Suppressor macrophage (primary cell): ENCODE results near the gene TNFRSF25.

Source experiments
- DNase-seq, 4 experiments: peaks; one replicate each; pipeline ENCODE4 v3.0.0-alpha.2; 2020 to 2022

TNFRSF25 gene

GRCh38 chr1:6488602-6489382 is 22.8 kb upstream of the TNFRSF25 start:
- DNase-seq = no peak

- no peak for DNase-seq
Observed at GRCh38 chr1:6487804-6488484, 22.0 kb upstream of the TNFRSF25 start.

- peak; percentile 88 to 96 (median 92) for DNase-seq
Observed at GRCh38 chr1:6486433-6487011, 20.5 kb upstream of the TNFRSF25 start.

- DNase-seq = no peak
Observed at GRCh38 chr1:6485168-6486101, 19.5 kb upstream of the TNFRSF25 start.

- no peak for DNase-seq
Observed at GRCh38 chr1:6484826-6485167, 18.8 kb upstream of the TNFRSF25 start.

GRCh38 chr1:6483761-6484117 is 17.8 kb upstream of the TNFRSF25 start:
- DNase-seq = no peak

GRCh38 chr1:6483017-6483760 is 17.2 kb upstream of the TNFRSF25 start:
- DNase-seq = no peak

GRCh38 chr1:6481820-6482219 is 15.8 kb upstream of the TNFRSF25 start:
- DNase-seq = no peak

- DNase-seq = no peak
Observed at GRCh38 chr1:6477039-6477820, 11.3 kb upstream of the TNFRSF25 start.

- no peak for DNase-seq
Observed at GRCh38 chr1:6476483-6476882, 10.5 kb upstream of the TNFRSF25 start.

- DNase-seq = peak; percentile 50 to 79 (median 66)
Observed at GRCh38 chr1:6475381-6476133, 9.6 kb upstream of the TNFRSF25 start.

- DNase-seq = no peak
Observed at GRCh38 chr1:6474815-6475282, 8.9 kb upstream of the TNFRSF25 start.

- DNase-seq = no peak
Observed at GRCh38 chr1:6473974-6474814, 8.2 kb upstream of the TNFRSF25 start.

- no peak for DNase-seq
Observed at GRCh38 chr1:6473156-6473555, 7.2 kb upstream of the TNFRSF25 start.

- no peak for DNase-seq
Observed at GRCh38 chr1:6472391-6472790, 6.4 kb upstream of the TNFRSF25 start.

- DNase-seq = no peak
Observed at GRCh38 chr1:6471970-6472368, 6.0 kb upstream of the TNFRSF25 start.

- DNase-seq = no peak
Observed at GRCh38 chr1:6471086-6471969, 5.4 kb upstream of the TNFRSF25 start.
